ENCODE data around the gene CXXC5. TPM values are rescaled to one million over a fixed set of nuclear protein-coding genes. Genes with fewer than 3 reads are reported as not detected.

The CXXC5 gene
- total RNA-seq, 1 experiment from 2014 or later: 97.2 TPM

DNA sequence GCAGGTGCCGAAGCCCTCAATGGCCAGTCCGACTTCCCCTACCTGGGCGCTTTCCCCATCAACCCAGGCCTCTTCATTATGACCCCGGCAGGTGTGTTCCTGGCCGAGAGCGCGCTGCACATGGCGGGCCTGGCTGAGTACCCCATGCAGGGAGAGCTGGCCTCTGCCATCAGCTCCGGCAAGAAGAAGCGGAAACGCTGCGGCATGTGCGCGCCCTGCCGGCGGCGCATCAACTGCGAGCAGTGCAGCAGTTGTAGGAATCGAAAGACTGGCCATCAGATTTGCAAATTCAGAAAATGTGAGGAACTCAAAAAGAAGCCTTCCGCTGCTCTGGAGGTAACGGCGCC, 32.9 kb downstream of the CXXC5 start:
- no peak for DNase-seq (ENCODE audit: low spot score)
- ChIA-PET POLR2A (no interaction called here), CTCF (interaction anchor here (1.6 kb wide), 1 partner anchor 10 kb away, joined by 7 read pairs; no protein-coding TSS in a partner anchor)
- Mint-ChIP-seq H3K27me3 (ENCODE audit: low read depth) (no peaks in the 10 kb centered on the region), H3K9me3 (no peaks in the 10 kb centered on the region), H3K4me3 (no peak overlapping the region), H3K27ac (no peak overlapping the region), H3K4me1 (peaks cover 56% of the 10 kb centered on the region), H3K36me3 (peaks cover 26% of the 10 kb centered on the region)
- TF ChIP-seq MYBL2 (CRISPR knock-in tag; IDR thresholded peaks at IDR 0.05) (no peak), IRF2 (CRISPR knock-in tag; IDR thresholded peaks at IDR 0.05; ENCODE audit: borderline replicate concordance, low read depth) (no peak), ZNF232 (CRISPR knock-in tag; IDR thresholded peaks at IDR 0.05) (no peak), ZNF671 (CRISPR knock-in tag; IDR thresholded peaks at IDR 0.05) (no peak), ZNF263 (CRISPR knock-in tag; IDR thresholded peaks at IDR 0.05; ENCODE audit: low read depth) (no peak)
- TF ChIP-seq, protein P1, sequence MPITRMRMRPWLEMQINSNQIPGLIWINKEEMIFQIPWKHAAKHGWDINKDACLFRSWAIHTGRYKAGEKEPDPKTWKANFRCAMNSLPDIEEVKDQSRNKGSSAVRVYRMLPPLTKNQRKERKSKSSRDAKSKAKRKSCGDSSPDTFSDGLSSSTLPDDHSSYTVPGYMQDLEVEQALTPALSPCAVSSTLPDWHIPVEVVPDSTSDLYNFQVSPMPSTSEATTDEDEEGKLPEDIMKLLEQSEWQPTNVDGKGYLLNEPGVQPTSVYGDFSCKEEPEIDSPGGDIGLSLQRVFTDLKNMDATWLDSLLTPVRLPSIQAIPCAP (CRISPR knock-in tag; IDR thresholded peaks at IDR 0.05): no peak
- TF ChIP-seq, protein P2, sequence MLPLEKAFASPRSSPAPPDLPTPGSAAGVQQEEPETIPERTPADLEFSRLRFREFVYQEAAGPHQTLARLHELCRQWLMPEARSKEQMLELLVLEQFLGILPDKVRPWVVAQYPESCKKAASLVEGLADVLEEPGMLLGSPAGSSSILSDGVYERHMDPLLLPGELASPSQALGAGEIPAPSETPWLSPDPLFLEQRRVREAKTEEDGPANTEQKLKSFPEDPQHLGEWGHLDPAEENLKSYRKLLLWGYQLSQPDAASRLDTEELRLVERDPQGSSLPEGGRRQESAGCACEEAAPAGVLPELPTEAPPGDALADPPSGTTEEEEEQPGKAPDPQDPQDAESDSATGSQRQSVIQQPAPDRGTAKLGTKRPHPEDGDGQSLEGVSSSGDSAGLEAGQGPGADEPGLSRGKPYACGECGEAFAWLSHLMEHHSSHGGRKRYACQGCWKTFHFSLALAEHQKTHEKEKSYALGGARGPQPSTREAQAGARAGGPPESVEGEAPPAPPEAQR (CRISPR knock-in tag; IDR thresholded peaks at IDR 0.05): no peak
- ATAC-seq: no peak

DNA sequence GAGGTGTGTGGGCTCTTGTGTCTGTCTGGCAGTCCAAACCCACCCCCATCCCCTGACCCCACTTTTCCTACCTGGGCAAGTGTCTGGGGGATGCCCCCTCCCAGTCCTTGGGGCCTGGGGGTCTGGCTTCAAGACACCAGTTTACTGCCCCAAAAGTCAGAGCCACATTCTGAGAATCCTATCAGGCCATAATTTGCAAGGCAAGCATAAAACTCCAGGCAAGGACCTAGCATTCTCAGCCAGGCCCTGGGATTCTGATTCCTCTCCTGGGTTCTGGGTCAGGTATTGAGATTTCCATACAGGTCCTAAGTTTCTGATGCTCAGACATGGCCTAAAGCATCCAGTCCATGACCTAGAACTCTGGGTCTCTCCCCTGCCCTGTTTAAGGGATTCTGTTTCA, 33.3 kb downstream of the CXXC5 start:
- DNase-seq (ENCODE audit: low spot score) (no peak), ATAC-seq (no peak)
- ChIA-PET CTCF (interaction anchor here (1.6 kb wide), 1 partner anchor 11 kb away, joined by 7 read pairs; no protein-coding TSS in a partner anchor), POLR2A (no interaction called here)
- H3K4me3 Mint-ChIP-seq: no peak overlapping the region
- H3K4me1 Mint-ChIP-seq: peaks cover 60% of the 10 kb centered on the region
- no peak for TF ChIP-seq ZNF416 (CRISPR knock-in tag; IDR thresholded peaks at IDR 0.05)
- TF ChIP-seq, protein P3, sequence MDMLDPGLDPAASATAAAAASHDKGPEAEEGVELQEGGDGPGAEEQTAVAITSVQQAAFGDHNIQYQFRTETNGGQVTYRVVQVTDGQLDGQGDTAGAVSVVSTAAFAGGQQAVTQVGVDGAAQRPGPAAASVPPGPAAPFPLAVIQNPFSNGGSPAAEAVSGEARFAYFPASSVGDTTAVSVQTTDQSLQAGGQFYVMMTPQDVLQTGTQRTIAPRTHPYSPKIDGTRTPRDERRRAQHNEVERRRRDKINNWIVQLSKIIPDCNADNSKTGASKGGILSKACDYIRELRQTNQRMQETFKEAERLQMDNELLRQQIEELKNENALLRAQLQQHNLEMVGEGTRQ (CRISPR knock-in tag; IDR thresholded peaks at IDR 0.05): no peak
- no peak for TF ChIP-seq NFYB (CRISPR knock-in tag; conservative IDR thresholded peaks at IDR 0.05; ENCODE audit: low read depth)
- TF ChIP-seq RELA (CRISPR knock-in tag; IDR thresholded peaks at IDR 0.05; ENCODE audit: borderline replicate concordance): no peak
- TF ChIP-seq, protein P4, sequence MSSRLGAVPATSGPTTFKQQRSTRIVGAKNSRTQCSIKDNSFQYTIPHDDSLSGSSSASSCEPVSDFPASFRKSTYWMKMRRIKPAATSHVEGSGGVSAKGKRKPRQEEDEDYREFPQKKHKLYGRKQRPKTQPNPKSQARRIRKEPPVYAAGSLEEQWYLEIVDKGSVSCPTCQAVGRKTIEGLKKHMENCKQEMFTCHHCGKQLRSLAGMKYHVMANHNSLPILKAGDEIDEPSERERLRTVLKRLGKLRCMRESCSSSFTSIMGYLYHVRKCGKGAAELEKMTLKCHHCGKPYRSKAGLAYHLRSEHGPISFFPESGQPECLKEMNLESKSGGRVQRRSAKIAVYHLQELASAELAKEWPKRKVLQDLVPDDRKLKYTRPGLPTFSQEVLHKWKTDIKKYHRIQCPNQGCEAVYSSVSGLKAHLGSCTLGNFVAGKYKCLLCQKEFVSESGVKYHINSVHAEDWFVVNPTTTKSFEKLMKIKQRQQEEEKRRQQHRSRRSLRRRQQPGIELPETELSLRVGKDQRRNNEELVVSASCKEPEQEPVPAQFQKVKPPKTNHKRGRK (CRISPR knock-in tag; IDR thresholded peaks at IDR 0.05; ENCODE audit: borderline replicate concordance): no peak
- TF ChIP-seq ELF4 (CRISPR knock-in tag; IDR thresholded peaks at IDR 0.05; ENCODE audit: low read depth): no peak
- no peak for TF ChIP-seq GRHL2 (CRISPR knock-in tag; IDR thresholded peaks at IDR 0.05; ENCODE audit: insufficient replicate concordance, severe bottlenecking)
- no peak for TF ChIP-seq SMAD3 (CRISPR knock-in tag; IDR thresholded peaks at IDR 0.05; ENCODE audit: borderline replicate concordance)
- no peak for TF ChIP-seq IRF2 (CRISPR knock-in tag; IDR thresholded peaks at IDR 0.05; ENCODE audit: borderline replicate concordance, low read depth)
- TF ChIP-seq ZNF671 (CRISPR knock-in tag; IDR thresholded peaks at IDR 0.05): no peak
- TF ChIP-seq, protein P2 (CRISPR knock-in tag; IDR thresholded peaks at IDR 0.05): no peak
- TF ChIP-seq, protein P5, sequence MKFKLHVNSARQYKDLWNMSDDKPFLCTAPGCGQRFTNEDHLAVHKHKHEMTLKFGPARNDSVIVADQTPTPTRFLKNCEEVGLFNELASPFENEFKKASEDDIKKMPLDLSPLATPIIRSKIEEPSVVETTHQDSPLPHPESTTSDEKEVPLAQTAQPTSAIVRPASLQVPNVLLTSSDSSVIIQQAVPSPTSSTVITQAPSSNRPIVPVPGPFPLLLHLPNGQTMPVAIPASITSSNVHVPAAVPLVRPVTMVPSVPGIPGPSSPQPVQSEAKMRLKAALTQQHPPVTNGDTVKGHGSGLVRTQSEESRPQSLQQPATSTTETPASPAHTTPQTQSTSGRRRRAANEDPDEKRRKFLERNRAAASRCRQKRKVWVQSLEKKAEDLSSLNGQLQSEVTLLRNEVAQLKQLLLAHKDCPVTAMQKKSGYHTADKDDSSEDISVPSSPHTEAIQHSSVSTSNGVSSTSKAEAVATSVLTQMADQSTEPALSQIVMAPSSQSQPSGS (CRISPR knock-in tag; IDR thresholded peaks at IDR 0.05; ENCODE audit: borderline replicate concordance, low read depth): no peak
- TF ChIP-seq ZBTB21 (CRISPR knock-in tag; IDR thresholded peaks at IDR 0.05; ENCODE audit: borderline replicate concordance): no peak
- TF ChIP-seq, protein P6, sequence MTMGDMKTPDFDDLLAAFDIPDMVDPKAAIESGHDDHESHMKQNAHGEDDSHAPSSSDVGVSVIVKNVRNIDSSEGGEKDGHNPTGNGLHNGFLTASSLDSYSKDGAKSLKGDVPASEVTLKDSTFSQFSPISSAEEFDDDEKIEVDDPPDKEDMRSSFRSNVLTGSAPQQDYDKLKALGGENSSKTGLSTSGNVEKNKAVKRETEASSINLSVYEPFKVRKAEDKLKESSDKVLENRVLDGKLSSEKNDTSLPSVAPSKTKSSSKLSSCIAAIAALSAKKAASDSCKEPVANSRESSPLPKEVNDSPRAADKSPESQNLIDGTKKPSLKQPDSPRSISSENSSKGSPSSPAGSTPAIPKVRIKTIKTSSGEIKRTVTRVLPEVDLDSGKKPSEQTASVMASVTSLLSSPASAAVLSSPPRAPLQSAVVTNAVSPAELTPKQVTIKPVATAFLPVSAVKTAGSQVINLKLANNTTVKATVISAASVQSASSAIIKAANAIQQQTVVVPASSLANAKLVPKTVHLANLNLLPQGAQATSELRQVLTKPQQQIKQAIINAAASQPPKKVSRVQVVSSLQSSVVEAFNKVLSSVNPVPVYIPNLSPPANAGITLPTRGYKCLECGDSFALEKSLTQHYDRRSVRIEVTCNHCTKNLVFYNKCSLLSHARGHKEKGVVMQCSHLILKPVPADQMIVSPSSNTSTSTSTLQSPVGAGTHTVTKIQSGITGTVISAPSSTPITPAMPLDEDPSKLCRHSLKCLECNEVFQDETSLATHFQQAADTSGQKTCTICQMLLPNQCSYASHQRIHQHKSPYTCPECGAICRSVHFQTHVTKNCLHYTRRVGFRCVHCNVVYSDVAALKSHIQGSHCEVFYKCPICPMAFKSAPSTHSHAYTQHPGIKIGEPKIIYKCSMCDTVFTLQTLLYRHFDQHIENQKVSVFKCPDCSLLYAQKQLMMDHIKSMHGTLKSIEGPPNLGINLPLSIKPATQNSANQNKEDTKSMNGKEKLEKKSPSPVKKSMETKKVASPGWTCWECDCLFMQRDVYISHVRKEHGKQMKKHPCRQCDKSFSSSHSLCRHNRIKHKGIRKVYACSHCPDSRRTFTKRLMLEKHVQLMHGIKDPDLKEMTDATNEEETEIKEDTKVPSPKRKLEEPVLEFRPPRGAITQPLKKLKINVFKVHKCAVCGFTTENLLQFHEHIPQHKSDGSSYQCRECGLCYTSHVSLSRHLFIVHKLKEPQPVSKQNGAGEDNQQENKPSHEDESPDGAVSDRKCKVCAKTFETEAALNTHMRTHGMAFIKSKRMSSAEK (CRISPR knock-in tag; IDR thresholded peaks at IDR 0.05; ENCODE audit: borderline replicate concordance): no peak
- TF ChIP-seq EMX1 (CRISPR knock-in tag; IDR thresholded peaks at IDR 0.05): no peak
- TF ChIP-seq TP53 (CRISPR knock-in tag; IDR thresholded peaks at IDR 0.05): no peak
- no peak overlapping the region for H3K27ac Mint-ChIP-seq
- peaks cover 26% of the 10 kb centered on the region for H3K36me3 Mint-ChIP-seq
- no peaks in the 10 kb centered on the region for H3K27me3 Mint-ChIP-seq (ENCODE audit: low read depth)
- no peaks in the 10 kb centered on the region for H3K9me3 Mint-ChIP-seq
